HT1080 (cell line): ENCODE measurements around the gene DDX10. TPM values are rescaled to one million over a fixed set of nuclear protein-coding genes. Genes with fewer than 3 reads are reported as not detected.

Experiments
- DNase-seq: peaks from one replicate; pipeline ENCODE4 v3.0.0-alpha.2; 2015; ENCODE audit warnings: low read depth
- total RNA-seq: library from RNA; depleted of rRNA; stranded (reverse); fragments of >200 nt; shearing (Covaris generic); gene quantifications from 2 replicates; pipeline ENCODE4 v1.2.3, GENCODE V29; 2014

DDX10 gene
- total RNA-seq, 1 experiment from 2014 or later, result 45.0 TPM

DNA sequence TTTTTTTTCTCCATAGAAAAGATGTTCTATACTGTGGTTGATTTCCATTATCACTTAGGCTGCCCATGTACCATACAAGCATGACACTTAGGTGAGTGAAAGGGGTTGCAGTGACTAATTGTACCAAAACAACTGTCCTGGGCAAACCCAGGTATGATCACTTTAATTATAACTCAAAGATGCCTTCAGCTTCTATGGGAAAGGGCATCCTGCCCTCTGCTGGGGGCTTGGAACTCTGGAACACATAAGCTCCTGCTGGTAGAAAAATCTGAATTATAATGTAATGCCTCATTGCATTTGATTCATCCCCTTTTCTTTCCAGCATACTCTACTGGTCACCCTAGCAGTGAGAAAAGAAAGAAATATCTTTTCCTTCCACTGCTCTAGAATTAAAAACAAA is 206.3 kb downstream of the DDX10 start:
- DNase-seq, result peak; percentile 56

DNA sequence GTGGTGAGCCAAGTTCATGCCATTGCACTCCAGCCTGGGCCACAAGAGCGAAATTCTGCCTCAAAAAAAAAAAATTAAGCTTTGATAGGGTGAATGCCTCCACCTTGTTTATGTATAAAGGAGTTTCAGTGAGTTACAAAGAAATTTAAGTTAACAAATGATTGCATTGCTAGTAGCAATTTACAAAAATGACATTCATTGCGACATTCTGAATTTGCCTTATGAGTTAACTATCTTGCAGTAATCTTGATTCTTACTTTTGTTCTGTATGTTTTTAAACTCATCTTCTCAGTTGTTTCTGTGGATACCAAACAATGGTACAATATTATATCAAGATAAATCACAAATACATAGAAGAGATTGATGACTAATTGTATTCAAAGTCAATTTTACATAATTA is 207.0 kb downstream of the DDX10 start:
- DNase-seq, result no peak

DNA sequence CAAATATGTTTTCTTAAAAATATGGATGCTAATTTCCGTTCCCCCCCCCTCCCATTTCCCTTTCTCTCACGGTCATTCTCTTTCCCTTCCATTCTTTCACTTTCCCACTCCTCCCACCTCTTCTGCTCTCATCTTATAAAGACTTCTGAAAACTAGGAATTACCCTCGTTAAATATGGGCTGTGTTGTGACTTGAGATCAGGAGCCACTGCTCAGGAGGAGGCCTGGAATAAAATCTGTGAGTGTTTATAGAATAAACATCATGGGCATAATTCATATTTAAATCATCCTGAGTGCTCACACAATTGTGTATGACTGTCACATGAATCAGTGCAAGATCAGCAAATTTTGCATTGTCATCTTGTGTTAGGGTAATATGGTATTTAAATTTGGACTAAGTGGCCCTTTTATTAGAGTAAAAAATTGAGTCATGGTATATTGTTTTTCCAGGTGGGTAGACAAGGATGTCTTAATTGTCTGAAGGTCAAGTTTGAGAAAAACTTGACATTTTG is 208.0 kb downstream of the DDX10 start:
- DNase-seq, result peak; percentile 30

DNA sequence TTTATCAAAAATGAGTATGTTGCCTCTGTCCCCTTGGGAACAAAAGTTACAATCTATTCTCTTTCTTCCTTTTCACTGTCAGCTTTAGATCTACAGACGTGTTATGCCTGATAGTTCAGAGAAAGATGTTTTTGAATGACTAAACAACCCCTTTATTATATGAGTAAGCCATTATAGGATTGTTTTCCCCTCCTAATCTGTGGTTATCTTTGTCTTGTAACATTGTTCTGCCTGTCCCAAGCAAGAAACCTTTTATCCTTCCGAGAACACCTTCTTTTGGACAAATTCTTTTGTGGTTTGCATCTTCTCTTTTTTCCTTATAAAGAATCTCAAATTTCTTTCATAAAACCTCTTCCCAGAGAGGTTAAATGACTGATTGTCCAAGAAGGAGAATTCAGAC is 208.4 kb downstream of the DDX10 start:
- peak; percentile 69 for DNase-seq

DNA sequence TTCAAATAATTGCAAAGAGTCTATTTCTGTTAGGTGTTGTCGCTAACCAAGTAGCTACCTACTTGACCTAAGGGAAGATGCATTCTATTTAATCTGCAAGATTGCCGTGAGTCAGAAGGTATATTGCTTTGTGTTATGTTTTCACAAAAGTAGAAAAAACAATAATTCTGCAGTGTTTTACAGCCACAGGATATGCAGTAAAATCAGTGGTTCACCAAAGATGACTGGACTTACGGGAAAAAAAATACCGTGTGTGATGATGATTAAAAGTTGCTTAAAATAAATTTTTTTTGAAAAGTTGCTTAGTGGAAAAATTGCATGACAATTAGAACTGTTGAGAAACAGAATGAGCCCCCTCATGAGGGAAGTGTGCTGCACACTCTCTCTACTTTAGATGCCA is 209.1 kb downstream of the DDX10 start:
- no peak for DNase-seq

DNA sequence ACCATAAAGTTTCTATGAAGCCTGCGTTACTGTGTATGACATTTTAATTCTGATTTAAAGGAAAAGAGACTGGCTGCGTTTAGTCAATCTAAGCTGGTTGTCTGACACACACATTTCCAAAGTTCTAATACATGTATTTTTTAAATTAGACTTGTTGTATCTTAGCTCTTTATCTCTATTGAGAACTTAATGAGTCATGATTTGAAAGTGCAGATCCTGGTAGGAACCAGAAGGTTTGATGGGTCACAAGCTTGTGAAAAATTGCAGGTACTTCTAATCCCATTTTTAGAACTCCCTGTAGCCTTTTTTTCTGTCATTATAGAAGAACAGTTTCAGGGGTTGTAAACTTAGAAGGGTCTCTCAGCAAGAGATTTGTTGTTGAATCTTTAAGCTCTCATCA is 210.3 kb downstream of the DDX10 start:
- no peak for DNase-seq

DNA sequence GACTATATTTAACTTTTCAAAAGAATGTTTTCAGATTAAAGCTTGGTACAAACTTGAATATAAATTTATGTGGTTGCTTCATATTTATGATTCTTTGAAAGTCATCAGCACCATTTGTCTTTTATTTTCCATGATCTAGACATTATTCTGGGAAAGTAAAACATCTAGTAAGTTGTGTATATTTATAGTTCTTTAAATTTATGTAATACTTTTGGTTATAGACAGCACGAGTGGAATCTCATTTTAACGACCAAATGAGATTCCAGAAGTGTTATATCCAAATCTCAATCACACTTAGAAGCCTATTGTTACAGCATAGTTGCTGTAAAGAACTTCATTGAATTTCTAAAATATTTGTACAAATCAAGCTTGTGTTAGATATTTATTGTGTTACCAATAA is 212.3 kb downstream of the DDX10 start:
- no peak for DNase-seq

DNA sequence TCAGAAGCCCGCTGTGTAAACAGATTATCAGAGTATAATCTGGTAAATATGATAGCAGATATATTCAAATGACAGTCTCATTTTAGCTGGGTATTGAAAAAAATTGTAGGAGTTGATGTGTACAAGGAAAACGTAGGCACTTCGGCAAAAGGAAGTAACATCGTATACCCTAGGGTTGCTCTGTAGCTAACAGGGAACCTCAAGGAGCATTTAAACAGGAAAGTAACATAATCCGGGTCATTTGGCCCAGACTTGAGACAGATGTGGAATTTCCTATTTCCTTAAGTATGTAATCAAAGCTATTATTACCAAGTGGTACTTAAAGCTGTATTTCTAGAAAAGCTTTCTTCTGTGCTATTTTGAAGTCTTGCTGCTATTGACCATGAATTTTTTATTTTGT is 215.6 kb downstream of the DDX10 start:
- no peak for DNase-seq

DNA sequence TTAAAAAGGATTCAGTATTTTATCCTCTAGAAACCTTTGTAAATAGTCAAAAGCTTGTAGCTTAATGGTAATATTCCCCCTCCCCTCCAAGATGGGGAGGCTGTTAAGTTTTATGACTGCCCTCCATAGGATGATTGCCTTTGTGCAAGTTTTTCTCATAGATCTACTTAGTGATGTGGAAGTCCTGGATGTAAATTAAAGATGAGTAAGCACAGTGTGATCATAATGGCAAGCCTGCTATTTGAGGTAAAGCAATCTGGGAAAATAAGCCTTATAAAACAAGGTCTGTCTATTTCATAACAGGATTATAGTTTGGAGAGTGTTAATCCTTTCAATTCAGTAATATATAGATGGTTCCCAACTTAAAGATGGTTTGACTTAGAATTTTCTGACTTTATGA is 216.3 kb downstream of the DDX10 start:
- DNase-seq, result peak; percentile 13

DNA sequence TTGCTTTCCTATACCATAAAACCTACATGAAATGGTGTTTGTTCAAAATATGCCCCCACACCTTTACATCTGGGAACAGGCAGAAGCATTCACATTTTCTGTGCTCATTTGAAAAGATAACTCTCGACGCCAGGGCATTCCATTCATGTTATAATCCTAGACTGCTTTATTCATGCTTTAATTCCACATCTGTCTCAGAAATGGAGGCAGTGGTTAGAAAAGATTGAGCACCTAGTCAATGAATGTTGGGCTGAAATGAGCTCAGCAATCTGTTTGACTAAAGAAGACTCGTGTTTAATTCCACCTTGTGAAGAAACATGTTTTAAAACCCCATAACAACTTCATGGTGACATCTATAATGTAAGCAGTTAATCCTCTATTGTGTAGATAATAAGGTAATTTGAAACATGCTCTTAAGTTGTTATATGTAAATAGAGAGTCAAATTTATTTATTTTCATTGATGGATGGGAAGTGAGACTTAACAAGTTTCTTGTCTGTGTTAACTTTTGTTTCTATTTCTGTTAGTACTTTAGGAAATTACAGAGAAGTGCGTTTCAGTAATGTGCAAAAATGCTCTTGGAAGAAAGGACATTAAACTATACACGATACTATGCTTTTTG is 217.5 kb downstream of the DDX10 start:
- DNase-seq, result no peak

DNA sequence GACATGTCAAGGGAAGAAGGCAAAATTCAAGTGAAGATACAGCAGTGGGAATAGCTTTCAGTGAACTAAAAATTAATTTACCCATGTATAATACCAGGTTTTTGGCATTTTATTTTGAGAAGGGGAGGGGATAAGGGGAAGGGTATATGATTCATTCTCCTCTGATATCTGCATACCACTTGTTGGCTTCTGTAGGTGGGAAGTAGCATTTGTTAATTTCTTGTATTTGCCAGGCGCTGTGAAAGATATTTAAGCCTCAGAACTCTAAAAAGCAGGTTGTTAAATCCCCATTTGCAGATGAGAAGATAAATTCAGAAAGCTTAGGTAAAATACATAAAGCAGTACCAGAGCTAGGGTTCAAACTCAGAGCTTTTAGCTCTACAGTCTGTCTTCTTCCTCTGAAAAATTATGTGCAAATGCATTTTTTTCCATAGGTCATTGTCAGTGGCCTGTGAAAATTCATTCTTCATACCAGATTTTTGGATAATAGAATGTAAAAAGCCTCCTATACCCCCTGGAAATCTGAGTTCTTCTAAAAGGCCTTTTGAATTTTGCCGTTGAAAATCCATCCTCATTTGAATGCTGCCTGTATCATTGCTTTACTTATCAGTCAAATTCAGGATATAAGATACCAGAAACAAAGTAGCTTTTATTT is 221.3 kb downstream of the DDX10 start:
- DNase-seq, result no peak

DNA sequence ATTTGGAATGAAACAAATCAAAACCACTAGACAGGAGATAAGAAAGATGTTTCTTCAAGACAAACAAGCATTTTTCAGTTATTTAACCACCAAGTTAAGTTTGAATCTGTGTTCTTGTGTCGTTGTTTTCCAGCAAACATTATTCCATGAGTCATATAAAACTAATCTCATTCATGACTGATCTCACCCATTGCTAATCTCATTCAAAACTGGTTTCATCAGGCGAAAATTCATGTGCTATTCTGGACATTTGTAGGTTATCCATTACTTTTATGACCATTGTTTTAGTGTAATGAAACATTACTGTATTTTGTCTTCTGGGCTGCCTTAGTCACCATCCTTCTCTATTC is 221.8 kb downstream of the DDX10 start:
- DNase-seq, result no peak

DNA sequence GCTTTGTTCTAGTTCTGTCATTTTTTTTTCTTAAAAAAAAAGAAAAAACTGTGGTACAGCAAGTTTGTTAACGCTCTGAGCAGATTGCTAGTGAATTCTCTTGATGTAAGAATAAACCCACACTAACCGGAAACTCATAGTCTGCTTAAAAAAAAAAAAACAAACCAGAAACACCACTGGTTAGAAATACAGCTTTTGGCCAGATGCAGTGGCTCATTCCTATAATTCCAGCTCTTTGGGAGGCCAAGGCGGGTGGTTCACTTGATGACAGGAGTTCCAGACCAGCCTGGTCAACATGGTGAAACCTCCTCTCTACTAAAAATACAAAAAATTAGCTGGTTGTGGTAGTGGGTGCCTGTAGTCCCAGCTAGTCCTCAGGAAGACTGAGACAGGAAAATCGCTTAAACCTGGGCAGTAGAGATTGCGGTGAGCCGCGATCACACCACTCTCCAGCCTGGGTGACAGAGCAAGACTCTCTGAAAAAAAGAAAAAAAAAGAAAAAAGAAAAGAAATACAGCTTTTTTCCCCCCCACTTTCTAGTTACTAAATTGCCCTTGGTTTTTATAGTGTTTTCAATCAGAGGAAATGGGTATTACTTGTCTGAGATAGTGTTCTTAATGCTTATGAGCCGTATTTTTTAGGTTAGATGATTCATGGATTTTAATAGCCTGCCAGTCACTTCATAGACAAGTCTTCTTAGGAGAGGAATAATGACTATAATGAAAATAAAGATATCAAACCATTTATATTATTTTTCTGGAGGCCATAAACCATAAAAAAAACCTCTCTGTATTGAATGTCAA is 222.8 kb downstream of the DDX10 start:
- DNase-seq, result no peak

DNA sequence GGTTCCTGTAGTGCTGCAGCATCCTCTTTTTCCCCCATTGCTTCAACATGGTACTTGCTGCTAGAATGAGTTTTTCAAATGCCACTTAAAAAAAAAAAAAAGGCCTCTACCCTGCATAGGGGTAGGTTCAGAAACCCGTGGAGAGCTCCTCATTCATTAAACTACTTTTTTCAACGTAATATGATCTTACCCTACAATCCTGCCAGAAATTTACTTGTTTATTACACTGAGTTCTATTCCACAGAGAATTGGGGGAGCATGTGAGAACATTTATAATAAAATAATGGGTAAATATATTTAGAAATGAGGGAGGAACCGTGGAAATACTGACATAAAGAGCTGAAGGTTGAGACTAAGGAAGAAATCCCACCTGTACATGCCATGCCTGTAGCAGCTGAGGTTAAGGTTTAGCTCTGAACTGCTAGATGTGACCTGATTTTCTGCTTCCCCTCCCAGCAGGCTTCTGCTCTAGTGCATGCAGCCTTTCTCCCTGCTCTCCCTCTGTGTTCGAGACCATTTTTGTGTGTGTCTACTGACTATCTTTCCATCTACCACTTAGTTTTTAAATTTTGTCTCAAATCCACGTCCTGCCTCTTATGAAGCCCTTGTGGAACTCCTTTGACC is 225.7 kb downstream of the DDX10 start:
- no peak for DNase-seq

DNA sequence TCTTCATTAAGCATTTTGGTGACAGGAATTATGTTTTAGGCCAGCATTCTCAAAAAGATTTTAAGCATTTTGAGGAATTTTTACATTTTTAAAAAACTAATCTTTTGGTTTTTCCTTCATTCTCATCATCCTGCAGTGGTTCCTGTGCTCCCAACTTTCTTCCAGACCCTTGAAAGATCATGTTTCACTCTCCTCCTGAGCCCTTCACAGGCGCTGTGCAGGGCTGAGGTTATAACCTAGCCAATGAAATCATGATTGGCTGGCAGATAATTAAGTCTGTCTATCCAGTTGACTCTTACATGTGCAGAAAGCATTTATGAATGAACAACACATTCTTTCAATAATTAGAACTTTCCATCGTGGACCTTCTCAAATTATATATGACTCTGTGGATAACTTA is 226.3 kb downstream of the DDX10 start:
- no peak for DNase-seq

DNA sequence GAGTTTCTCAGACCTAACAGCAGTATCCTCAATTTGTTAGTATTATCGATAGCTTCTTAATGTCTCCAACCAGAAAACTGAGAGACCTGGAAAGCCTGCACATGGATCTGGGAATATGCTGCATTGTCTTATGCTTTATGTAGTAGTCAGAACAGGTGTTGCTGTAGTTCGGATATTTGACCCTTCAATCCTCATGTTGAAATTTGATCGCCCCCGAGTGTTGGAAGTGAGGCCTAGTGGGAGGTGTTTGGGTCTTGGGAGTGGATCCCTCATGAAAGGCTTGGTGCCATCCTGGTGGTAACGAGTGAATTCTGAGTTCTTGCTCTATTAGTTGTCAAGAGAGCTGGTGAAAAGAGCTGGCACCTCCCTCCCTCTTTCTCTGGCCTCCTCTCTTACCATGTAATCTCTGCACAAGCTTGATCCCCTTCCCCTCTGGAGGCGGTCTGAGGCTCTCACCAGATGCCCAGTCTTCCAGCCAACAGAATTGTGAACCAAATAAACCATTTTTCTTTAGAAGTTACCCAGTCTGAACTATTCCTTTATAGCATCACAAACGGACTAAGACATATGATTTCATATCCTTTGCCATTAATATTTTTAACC is 227.1 kb downstream of the DDX10 start:
- no peak for DNase-seq

DNA sequence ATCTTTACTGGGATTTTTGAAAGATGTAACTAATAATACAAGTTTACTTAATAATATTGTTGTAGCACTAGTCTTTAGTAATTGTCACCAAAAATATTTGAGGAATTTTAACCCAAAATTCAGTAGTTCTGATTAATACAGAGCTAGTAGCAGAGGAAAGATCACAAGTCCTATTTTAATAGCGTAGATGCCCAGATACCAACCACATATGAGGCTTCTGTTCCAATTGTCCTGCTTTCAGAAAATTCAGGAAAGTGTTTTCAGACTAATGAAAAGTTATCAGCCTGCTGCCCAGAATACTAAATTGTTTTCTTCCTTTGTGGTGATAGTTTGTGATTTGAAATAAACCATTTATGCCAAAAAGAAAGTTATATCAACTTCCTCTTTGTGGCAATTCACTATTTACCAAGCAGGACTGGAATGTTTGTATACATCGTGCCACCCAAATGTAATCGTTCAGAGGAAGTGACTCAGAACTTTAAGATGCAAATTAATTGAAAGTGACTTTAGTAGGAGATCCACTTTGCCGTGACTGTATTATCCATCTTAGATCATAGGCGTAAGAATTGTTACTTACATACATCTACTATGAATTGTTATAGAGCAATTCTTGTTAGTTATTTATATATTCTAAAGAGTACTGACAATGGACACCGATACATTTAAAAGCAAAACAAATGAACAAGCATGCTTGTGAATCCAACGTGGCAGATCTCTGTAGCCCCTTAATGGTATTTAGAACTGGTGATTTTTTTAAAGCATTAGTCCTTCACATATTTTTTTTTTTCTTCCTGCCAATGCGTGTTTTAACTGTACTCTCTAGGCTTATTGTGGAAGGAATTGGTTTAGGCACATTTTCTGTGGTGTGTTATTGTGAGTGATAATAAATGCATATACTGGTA is 231.0 kb downstream of the DDX10 start:
- peak; percentile 69 for DNase-seq

DNA sequence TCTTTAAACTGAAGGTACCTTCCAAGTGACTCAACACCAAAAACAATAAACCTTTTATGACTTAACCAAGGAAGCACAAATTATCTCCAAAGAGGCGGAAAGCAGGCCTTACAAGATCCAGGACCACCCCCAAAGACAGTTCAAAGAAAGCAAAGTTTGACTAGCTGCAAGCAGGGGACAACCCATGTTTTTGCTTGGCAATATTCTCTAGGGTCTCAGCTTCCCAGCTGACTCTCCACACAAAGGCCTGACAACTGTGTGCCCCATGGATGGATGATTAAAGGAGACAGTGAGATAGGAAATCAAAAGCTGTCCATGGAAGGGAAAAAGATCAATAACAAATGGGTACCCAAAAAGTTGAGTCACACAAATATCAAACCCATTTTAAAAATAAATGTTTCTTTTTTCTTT is 232.2 kb downstream of the DDX10 start:
- DNase-seq, result peak; percentile 24

DNA sequence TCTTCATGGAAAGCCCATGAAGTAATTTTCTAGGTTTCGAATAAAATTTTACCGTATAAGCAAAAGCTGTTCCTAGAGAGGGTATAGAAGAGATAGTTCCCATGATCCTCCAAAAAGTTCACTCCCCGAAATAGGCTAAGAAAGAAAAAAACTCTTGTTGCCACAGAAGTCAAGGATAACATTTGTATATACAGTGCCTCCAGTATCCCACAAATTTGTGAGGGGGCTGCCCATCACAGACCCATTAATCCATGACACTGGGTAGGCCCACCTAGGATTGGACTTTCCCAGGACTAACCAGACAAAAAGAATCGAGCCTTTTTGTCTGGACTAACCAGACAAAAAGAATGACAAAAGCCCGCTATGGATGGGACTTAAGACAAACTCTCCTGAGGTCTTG is 233.0 kb downstream of the DDX10 start:
- no peak for DNase-seq

DNA sequence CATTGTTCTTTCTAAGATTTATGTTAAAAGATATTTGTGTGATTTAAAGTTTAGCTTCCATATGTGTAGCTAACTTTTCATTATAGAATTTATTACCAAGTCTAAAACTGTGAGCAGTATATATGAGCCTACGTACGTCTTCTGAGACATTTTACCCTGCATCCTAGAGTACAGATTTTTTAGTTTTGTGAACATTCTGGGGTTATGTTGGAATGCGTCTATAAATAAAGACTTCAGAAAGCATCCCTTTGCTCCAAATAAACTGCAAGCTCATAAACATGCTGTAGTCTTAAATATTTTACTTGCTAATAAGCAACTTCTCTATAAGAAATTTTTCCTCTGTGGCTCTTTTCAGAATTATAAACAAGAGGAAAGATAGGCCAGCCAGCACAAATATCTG is 236.5 kb downstream of the DDX10 start:
- DNase-seq, result no peak

DNA sequence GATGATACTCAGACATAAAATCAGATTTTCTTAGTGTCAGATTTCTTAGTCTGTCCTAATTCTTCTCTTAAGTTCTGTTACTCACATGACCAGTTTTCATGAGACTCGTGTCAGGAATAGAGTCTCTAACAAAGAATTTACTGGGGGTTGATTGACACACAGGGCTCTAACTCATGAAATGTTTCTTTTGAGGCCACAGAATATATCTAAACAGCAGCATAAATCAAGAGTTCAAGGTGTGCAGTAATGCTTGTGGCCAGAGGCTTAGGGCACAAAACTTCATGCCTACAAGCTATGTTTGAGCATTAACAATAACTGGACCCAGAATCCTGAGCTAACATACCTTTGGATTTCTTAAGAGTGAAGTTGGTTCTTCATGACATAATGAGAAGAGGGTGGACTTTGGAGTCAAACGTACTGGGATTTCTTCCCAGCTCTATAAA is 237.2 kb downstream of the DDX10 start:
- no peak for DNase-seq
